HepG2 (cell line): ENCODE results near the gene MED12L. TPM values are rescaled to one million over a fixed set of nuclear protein-coding genes. Genes with fewer than 3 reads are reported as not detected.
A peak's percentile ranks its signal among the peaks of the same experiment; 100 is the strongest.

ENCODE experiments used
- ARNT2 ChIP-seq: sonication (generic); formaldehyde crosslinking; IDR thresholded peaks from 2 replicates; pipeline ENCODE4 v1.8.0; 2022; ENCODE audit warnings: mild to moderate bottlenecking, low read depth, missing genetic modification reagents, moderate library complexity
- HOXA9 ChIP-seq: sonication (generic); formaldehyde crosslinking; IDR thresholded peaks from 2 replicates; pipeline ENCODE4 v1.8.1; 2022; ENCODE audit warnings: missing genetic modification reagents, mild to moderate bottlenecking, moderate library complexity, borderline replicate concordance
- MTF1 ChIP-seq: sonication (generic); formaldehyde crosslinking; IDR thresholded peaks from 2 replicates; pipeline ENCODE4 v1.5.0; 2020; ENCODE audit warnings: missing genetic modification reagents
- TGIF2 ChIP-seq: IDR thresholded peaks from 2 replicates; pipeline ENCODE4 v1.6.1; 2016; ENCODE audit warnings: control low read depth, missing compliant biosample characterization
- ZNF20 ChIP-seq: sonication (generic); formaldehyde crosslinking; IDR thresholded peaks from 2 replicates; pipeline ENCODE4 v1.4.0; 2020; ENCODE audit warnings: mild to moderate bottlenecking, moderate library complexity, missing genetic modification reagents
- ZNF720 ChIP-seq: sonication (generic); formaldehyde crosslinking; IDR thresholded peaks from 2 replicates; pipeline ENCODE4 v1.4.0; 2020; ENCODE audit warnings: missing genetic modification reagents
- polyA plus RNA-seq, 8 experiments: library from polyadenylated mRNA; depleted of rRNA in 3 of 8; stranded (reverse) in 7 of 8; unstranded in 1 of 8; fragments of >200 nt; fragmentation: Illumina TruSeq in 4 of 8; extraction: Trizol in 4 of 8; gene quantifications; 2 replicates each; pipeline versions ENCODE4 v1.2.1 to v1.2.3, GENCODE V29; 2011 to 2016; ENCODE audit warnings: low read depth in 4 of 8, missing spikeins in 1 of 8, mixed read lengths in 1 of 8; ENCODE audit not compliant: insufficient read depth in 1 of 8
- total RNA-seq, 5 experiments: library from RNA; depleted of rRNA; stranded (reverse); fragments of >200 nt; fragmentation: Illumina TruSeq; extraction: Trizol; gene quantifications; 2 replicates each; pipeline ENCODE4 v1.2.3, GENCODE V29; 2016; ENCODE audit warnings: low read depth in 1 of 5
- TF ChIP-seq, protein P1 (sequence below): sonication (generic); formaldehyde crosslinking; IDR thresholded peaks from 2 replicates; pipeline ENCODE4 v1.4.0; 2020; ENCODE audit warnings: missing genetic modification reagents
- TF ChIP-seq, protein P2 (sequence below): sonication (generic); formaldehyde crosslinking; IDR thresholded peaks from 2 replicates; pipeline ENCODE4 v1.5.0; 2020; ENCODE audit warnings: missing genetic modification reagents
- TF ChIP-seq, protein P3 (sequence below): conservative IDR thresholded peaks from 2 replicates; pipeline ENCODE4 v1.6.1; 2018; ENCODE audit warnings: missing genetic modification reagents
- TF ChIP-seq, protein P4 (sequence below): sonication (generic); formaldehyde crosslinking; IDR thresholded peaks from 2 replicates; pipeline ENCODE4 v1.4.0; 2020; ENCODE audit warnings: mild to moderate bottlenecking, missing genetic modification reagents
- TF ChIP-seq, protein P5 (sequence below): sonication (generic); formaldehyde crosslinking; IDR thresholded peaks from 2 replicates; pipeline ENCODE4 v1.4.0; 2020; ENCODE audit warnings: mild to moderate bottlenecking, missing genetic modification reagents

Gene MED12L
- total and polyA plus RNA-seq, 2 of the 13 experiments (the other 11 are each of a cell fraction or from before 2014, with no cell fraction given) = 0.07 to 0.64 TPM

DNA sequence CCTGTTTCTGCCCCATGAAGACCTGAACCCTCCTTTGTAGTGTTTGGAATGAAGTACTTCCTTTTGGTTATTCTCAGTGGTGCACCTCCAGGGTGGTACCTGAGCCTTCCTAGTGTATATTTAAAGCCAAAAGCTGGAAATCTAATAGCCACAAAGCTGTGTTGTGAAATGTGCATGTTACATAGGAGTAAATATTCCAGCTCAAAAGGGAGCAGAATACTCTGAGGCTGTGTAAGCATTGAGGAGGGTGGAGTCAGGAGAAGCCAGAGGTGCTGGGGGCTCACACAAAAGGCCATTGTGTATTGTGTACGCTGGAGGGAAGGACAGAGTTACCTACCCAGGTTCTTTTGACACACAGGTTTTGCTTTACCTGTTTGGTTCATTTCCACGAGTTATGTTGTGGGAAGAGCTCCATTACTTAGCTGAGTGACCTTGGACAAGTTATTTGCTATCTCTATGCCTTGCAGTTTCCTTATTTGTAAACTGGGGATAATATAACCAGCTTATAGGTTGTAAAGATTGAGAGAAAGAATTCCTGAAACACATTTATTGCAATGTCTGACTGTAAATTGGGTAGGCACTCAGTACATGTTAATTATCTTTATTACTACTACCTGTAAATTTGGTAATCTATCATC lies 92.9 kb downstream of the MED12L start (continued):
- TF ChIP-seq, protein P1, sequence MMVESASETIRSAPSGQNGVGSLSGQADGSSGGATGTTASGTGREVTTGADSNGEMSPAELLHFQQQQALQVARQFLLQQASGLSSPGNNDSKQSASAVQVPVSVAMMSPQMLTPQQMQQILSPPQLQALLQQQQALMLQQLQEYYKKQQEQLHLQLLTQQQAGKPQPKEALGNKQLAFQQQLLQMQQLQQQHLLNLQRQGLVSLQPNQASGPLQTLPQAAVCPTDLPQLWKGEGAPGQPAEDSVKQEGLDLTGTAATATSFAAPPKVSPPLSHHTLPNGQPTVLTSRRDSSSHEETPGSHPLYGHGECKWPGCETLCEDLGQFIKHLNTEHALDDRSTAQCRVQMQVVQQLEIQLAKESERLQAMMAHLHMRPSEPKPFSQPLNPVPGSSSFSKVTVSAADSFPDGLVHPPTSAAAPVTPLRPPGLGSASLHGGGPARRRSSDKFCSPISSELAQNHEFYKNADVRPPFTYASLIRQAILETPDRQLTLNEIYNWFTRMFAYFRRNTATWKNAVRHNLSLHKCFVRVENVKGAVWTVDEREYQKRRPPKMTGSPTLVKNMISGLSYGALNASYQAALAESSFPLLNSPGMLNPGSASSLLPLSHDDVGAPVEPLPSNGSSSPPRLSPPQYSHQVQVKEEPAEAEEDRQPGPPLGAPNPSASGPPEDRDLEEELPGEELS = peak; percentile 77
- TF ChIP-seq, protein P2, sequence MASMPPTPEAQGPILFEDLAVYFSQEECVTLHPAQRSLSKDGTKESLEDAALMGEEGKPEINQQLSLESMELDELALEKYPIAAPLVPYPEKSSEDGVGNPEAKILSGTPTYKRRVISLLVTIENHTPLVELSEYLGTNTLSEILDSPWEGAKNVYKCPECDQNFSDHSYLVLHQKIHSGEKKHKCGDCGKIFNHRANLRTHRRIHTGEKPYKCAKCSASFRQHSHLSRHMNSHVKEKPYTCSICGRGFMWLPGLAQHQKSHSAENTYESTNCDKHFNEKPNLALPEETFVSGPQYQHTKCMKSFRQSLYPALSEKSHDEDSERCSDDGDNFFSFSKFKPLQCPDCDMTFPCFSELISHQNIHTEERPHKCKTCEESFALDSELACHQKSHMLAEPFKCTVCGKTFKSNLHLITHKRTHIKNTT (CRISPR knock-in tag) = no peak
- TF ChIP-seq HOXA9 (CRISPR knock-in tag) (no peak), ZNF720 (CRISPR knock-in tag) (no peak), ZNF20 (CRISPR knock-in tag) (no peak), MTF1 (CRISPR knock-in tag) (no peak), TGIF2 (CRISPR knock-in tag) (no peak), ARNT2 (no peak)
- TF ChIP-seq, protein P3, sequence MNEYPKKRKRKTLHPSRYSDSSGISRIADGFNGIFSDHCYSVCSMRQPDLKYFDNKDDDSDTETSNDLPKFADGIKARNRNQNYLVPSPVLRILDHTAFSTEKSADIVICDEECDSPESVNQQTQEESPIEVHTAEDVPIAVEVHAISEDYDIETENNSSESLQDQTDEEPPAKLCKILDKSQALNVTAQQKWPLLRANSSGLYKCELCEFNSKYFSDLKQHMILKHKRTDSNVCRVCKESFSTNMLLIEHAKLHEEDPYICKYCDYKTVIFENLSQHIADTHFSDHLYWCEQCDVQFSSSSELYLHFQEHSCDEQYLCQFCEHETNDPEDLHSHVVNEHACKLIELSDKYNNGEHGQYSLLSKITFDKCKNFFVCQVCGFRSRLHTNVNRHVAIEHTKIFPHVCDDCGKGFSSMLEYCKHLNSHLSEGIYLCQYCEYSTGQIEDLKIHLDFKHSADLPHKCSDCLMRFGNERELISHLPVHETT (CRISPR knock-in tag) = no peak
- TF ChIP-seq, protein P4, sequence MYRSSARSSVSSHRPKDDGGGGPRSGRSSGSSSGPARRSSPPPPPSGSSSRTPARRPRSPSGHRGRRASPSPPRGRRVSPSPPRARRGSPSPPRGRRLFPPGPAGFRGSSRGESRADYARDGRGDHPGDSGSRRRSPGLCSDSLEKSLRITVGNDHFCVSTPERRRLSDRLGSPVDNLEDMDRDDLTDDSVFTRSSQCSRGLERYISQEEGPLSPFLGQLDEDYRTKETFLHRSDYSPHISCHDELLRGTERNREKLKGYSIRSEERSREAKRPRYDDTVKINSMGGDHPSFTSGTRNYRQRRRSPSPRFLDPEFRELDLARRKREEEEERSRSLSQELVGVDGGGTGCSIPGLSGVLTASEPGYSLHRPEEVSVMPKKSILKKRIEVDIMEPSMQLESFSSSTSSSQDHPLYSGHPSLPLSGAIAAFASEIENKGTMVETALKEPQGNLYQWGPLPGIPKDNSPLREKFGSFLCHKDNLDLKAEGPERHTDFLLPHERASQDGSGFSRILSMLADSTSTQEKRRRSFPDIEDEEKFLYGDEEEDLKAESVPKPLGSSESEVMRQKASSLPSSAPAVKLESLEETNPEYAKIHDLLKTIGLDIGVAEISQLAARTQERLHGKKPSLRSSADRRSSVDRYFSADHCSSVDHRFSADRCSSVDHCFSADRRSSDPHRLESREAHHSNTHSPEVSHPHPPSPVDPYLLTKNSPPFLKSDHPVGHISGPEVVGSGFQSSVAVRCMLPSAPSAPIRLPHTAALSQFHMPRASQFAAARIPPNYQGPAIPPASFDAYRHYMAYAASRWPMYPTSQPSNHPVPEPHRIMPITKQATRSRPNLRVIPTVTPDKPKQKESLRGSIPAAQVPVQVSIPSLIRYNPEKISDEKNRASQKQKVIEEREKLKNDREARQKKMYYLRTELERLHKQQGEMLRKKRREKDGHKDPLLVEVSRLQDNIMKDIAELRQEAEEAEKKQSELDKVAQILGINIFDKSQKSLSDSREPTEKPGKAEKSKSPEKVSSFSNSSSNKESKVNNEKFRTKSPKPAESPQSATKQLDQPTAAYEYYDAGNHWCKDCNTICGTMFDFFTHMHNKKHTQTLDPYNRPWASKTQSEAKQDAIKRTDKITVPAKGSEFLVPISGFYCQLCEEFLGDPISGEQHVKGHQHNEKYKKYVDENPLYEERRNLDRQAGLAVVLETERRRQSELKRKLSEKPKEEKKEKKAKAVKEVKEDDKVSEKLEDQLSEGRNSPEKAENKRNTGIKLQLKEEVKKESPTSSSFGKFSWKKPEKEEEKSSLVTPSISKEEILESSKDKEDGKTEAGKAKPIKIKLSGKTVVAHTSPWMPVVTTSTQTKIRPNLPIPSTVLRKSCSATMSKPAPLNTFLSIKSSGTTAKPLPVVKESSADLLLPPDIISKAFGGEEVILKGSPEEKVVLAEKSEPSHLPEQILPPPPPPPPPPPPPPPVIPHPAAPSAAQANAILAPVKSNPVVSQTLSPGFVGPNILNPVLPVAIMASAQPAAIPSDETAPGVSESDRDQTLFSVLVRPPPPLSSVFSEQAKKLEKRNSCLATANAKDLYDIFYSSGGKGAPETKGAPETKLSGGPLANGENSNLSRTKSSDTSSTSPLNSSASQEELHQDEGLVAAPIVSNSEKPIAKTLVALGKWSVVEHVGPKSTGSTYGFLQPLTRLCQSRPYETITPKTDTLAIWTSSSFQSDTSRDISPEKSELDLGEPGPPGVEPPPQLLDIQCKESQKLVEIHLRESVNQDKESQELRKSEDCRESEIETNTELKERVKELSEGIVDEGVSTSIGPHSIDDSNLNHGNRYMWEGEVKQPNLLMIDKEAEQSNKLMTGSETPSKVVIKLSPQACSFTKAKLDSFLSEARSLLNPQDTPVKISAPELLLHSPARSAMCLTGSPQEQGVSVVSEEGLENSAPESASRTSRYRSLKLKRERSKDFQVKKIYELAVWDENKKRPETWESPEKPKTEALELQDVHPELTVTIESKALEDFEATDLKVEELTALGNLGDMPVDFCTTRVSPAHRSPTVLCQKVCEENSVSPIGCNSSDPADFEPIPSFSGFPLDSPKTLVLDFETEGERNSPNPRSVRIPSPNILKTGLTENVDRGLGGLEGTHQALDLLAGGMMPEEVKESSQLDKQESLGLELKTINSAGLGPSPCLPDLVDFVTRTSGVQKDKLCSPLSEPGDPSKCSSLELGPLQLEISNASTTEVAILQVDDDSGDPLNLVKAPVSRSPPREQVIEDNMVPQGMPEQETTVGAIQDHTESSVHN = no peak
- TF ChIP-seq, protein P5, sequence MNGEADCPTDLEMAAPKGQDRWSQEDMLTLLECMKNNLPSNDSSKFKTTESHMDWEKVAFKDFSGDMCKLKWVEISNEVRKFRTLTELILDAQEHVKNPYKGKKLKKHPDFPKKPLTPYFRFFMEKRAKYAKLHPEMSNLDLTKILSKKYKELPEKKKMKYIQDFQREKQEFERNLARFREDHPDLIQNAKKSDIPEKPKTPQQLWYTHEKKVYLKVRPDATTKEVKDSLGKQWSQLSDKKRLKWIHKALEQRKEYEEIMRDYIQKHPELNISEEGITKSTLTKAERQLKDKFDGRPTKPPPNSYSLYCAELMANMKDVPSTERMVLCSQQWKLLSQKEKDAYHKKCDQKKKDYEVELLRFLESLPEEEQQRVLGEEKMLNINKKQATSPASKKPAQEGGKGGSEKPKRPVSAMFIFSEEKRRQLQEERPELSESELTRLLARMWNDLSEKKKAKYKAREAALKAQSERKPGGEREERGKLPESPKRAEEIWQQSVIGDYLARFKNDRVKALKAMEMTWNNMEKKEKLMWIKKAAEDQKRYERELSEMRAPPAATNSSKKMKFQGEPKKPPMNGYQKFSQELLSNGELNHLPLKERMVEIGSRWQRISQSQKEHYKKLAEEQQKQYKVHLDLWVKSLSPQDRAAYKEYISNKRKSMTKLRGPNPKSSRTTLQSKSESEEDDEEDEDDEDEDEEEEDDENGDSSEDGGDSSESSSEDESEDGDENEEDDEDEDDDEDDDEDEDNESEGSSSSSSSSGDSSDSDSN (CRISPR knock-in tag) = no peak
